Dedifferentiated amniotic fluid mesenchymal stem cell (primary cell): ENCODE measurements around the gene CAMK2B.
"Not testable (repeated sequence)": the region's sequence is repeated elsewhere in the genome, so short reads cannot be mapped to it uniquely, and the experiment has no call there.

ENCODE experiments used
- DNase-seq: peaks from one replicate; pipeline ENCODE4 v3.0.0-alpha.2; 2016; ENCODE audit errors: extremely low spot score

Gene CAMK2B

DNA sequence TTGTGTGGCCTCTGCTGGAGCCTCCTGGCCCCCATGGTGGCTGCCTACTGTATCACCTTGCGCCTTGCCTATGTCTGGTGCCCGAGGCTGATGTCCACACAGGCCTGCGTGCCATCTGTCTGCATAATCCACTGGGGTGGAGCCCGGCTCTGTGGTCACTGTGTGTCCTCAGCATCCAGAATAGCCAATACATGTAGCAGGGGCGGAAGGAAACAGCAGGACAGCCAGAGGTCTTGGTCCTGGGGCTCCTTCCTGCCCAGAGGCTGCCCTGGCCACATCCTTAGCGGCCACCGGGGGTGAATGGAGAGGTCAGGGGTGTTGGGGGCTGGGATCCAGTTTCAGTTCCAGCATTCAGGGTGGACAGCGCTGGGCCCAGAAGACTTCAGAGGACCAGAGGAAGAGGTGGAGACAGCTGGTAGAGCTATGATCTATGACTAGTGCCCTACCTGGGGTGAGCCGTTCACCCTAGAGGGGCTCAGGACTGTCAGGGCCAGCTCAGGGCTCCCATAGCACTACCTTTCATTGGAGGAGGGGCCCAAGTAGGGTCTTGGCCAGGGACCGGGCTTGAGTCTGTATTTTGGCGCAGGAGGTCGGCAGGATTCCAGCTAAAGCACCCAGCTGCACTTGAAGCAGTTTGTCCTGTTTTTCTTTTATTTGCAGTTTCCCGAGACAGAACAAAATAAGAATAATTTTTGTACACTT, 108.7 kb downstream of the CAMK2B start:
- DNase-seq, result no peak

DNA sequence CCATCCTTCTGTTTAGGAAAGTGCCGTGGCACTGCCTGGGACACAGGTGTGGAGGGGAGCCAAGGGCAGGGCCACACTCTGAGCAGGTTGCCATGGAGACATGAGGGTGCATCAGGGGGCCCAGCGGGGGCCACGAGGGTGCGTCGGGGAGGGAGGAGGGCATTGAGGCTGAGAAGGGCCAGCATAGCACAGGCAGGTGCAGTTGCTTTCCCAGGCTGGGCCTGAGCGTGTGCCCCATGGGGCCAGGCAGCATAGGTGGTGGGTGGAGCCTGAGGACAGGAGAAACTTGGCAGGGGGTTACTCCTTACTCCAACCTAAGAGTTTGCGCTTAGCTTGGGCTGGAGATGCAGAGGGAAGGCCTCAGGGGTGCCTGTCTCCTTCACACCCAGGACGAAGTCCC, 109.4 kb downstream of the CAMK2B start:
- DNase-seq, result no peak

DNA sequence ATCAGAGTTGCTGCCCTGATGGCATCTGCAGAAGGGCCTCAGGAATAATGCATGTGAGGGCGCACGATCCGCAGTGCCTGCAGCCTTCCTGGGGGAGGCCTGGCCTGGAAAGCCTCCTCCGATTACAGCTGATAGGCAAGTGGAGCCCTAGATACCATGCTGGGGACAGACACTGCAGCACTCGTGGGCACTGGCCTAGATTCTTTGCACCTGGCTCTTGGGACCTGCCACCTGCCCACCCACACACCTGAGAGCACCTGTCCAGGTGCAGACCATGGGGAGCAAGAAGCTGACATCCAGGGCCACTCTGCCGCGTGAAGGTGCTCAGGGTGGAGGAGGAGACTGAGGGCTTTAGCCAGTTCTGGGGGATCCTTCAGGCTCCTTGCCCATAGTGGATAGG, 109.9 kb downstream of the CAMK2B start:
- no peak for DNase-seq

DNA sequence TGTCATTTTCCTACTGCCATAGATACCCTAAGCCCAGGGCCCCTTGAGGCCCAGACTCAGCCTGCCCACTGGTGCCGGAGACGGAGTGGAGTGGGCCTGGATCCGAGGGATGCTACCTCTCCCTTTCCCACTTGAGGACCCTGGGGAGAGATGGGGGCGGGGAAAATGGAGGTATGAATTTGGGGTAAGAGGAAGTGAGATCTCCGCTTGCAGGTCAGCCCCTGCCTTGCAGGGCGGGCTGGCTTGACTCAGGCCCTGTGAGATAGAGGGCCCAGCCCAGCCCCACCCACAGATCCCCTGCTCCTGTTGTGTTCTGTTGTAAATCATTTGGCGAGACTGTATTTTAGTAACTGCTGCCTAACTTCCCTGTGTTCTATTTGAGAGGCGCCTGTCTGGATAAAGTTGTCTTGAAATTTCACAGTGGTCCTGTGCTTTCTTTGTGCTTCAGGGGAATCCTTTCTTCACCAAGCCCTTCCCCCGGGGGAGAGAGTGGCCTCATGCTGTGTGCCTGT, 111.5 kb downstream of the CAMK2B start:
- no peak for DNase-seq

DNA sequence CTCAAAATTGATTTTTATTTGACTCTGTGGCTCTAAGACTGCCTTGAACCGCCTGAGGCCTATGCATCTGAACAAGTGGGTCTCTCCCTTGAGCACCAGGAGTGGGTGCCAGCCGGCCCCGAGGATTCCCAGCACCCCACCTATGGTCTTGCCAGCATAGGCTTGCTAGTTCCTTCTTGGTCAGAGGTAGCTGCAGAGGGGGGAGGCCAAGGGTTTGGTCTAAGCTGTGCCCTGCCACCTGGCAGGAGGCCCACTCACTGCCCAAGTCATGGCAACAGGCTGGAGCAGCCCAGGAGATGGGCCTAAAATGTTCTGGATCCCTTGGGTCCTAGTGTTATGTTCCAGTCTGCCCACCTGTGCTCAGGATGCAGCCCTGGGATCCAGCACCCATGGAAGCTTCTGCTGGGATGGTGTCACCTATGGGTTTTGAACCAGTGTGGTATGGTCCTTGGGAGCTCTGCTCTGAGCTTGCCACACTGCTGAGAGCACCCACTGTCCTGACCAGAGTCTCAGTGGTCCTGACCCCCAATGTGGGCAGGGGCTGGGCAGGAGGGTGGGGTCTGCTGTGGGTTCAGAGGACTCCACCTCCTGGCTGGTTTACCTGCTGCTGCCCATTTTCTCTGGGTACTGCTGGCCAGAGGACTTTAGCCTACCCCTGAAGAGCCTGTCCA, 112.1 kb downstream of the CAMK2B start:
- DNase-seq, result no peak

DNA sequence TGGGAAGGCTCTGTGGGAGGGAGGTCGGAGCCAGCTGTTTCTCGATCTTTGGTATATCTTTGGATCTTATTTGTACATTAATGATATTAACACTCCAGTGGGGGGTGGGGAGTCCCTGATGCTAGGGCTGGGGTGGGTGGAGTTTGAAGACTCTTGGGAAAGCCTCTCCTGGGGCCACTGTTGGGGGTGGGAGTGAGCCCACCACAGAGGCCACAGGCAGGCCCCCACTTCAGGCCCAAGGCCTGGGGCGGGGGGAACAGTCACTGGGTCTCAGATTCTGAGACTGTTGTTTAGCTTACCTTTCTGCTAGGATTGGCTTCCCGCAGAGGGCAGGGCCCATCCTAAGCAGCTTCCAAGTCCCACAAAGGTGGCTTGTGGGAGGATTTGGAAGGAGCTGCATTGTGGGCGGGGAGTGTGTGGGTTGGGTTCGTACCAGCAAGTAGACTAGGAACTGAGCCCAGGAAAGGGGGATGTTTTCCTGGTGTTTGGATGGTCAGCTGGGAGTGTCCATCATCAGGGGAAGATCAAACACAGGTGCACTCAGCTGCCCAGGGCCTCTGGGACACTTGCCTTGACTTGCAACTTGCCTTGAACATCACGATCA, 112.7 kb downstream of the CAMK2B start:
- no peak for DNase-seq

DNA sequence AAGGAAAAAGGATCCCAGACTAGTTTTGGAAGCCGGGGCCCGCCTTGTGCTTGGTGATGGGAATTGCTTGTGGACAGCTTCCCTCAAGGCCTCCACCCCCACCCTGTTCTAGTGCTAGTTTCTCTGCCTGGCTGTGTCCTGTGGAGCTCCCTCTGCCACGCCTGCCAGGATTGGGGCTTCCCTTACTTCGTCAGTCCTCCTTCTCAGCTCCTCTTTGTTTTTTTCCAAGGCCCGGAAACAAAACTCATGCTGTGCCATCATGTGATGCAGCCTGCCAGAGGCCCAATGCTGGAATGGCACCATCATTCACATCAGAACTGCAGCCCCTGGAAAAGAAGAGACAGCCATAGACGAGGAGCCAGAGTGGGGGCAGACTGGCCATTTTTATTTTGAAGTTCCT, 113.4 kb downstream of the CAMK2B start:
- DNase-seq, result no peak

DNA sequence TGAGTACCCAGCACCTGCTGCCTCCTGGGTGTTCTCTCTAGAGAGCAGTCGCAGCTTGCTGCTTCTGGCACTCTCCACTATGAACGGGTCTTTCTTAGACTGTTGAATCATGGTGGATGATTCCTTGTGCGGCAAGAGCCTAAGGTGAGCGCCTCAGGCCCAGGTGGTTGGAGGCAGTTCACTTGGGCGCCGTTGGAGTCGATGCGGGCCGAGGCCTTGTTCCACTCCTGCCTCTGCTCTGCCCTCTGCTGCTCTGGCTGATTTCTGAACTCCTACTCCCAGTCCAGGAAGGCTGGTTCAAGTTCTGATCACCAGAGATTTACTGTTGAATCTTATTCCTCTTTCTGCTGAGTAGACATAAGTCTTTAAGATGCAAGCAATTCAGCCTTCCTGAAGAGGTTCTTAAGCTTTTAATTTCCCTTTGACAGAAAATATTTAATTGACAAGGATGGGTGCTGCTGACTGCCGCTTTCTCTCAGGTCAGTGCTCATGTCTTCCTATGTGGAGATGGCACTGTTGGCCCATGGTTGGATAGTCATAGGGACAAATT, 114.2 kb downstream of the CAMK2B start:
- no peak for DNase-seq

DNA sequence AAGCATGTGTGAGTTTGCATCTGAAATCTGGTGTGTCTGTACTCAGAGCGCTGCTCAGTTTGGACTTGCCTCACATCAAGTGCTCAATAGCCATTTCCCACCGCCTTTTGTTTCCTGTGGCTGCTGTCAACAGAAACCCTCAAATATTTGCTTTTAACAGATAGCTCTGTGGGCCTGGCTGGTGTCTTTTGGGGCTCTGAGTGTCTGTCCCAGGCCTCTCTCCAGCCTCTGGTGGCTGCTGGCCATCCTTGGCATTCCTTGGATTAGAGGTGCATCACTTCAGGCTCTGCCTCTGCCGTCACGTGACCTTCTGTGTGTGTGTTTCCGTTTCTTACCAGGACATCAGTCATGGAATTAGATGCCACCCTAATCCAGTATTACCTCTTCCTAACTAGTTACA, 115.3 kb downstream of the CAMK2B start:
- no peak for DNase-seq

DNA sequence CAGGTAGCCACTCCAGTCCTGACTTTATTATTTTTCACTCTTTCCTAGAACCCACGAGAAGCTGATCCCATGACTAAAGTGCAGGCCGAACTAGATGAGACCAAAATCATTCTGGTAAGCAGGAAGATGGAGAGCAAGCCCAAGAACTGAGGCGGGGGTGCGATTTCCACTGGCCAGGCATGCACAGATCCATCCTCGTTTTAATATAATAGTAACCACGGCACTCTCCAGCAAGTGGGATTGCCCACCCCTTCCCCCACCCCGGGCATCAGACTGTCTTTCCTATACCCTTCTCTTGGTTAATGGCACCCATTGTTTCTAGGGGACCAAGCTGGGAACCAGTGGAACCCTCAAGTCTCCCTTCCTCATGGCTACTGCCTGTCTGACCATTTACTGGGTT, 117.3 kb downstream of the CAMK2B start:
- DNase-seq, result no peak

DNA sequence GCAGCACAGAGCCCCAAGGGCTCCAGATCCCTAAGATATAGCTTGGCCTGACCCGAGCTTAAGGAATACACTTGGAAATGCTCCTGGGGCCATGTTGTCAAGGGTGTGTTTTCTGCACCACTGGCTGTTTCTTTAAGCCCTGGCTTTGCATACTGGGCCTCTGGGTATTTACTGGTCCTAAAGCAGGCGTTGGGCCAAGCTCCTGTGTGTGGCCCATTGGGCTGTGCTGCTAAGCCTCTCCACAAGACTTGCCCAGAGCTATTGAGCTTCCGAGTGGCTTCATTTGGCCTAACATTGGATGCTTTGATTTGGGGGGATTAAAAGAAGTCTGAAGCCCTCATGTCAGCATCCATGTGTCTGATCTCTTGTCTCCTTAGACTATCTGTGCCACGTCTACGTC, 119.4 kb downstream of the CAMK2B start:
- no peak for DNase-seq

DNA sequence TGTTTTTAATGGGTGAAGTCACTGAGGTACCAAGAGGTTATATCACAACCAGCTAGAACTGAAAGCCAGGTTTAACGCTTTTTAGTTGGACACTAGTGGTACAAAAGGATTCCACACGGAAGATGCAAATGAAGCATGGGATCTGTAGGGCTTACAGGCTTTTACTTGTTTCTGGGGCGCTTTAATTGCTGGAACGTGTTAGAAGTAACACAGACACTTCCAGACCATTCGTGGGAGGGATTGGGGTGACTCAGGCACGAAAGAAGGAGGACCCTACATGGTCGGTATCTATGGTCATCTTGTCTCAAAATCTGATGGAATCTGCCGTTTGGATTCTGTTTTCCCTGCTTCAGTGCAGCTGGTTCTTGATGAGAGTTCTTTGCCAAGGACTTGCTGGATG, 123.6 kb downstream of the CAMK2B start:
- no peak for DNase-seq

DNA sequence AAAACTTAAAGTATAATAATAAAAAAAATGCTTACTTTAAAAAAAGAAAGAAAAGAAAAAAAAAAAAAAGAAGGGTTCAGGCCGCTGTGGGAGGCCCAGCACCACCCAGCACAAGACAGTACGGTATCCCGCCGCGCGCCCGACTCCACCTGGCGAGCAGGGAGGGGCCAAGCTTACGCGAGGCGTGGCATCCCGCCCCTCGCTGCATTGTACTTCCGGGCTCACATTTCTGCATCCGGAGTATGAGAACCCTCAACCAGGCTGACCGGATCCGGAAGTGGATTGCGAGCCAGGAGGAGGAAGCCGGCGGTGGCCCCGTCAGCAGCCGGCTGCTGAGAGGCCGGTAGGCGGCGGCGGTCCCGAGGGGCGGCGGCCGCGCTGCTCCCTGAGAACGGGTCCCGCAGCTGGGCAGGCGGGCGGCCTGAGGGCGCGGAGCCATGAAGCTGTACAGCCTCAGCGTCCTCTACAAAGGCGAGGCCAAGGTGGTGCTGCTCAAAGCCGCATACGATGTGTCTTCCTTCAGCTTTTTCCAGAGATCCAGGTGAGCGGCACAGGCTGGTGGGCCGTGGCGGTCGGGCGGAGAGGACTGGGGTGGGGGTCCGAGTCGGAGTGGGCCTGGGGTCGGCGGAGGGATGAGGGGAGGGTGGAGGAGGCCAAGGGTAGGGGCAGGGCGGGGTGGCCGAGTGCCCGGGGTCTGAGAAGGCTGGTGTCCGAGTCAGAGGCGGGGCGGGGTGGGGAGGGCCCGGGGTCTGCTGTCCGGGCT, 124.5 kb downstream of the CAMK2B start, which contains the start of gene YKT6:
Gene YKT6 (plus strand): TSS at position 280 of the 763 bp plus-strand sequence. CDS start 158 bp downstream, at position 438.
- peak; percentile 97 for DNase-seq

DNA sequence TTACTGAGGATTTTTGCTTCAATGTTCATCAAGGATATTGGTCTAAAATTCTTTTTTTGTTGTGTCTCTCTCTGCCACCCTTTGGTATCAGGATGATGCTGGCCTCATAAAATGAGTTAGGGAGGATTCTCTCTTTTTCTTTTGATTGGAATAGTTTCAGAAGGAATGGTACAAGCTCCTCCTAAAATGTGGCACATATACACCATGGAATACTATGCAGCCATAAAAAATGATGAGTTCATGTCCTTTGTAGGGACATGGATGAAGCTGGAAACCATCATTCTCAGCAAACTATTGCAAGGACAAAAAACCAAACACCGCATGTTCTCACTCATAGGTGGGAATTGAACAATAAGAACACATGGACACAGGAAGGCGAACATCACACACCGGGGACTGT, 125.2 kb downstream of the CAMK2B start:
- not testable (repeated sequence) for DNase-seq

DNA sequence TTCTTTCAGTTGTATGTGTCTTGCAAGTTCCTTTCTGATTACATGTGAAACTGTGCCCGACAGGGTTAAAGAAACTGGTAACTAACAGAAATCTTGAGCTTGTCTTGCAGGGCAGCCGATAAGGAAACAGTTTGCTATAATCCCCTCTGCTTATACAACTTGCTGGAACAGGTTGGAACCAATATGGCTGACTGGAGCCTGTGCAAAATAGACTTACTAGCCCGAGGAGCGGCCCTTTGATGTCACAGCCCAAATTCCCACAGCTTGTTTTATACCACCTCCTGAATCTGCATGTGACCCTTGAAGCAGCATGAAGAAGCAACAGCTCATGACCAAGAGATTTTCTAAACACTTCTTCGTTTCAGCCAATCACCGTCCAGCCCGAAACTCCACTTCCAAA, 127.9 kb downstream of the CAMK2B start:
- DNase-seq, result no peak

DNA sequence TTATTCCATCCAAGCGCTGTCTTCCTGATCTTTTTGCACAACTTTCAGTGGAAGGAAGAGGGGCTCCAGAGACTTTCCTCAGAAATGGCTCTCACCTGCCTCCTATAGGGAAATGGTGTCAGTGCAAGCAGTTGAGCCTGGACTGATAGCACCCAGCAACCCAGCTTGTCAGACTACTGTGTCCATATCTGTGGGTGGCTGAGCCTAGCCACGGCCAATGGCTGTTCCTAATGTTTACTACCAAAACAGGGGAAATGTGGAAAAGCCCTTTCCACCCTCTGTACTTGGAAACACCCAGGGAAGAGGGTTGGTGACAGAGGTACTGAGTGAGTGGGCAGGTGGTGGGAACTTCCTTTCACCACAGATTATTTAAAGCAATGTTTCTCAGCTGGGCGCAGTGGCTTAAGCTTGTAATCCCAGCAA, 128.9 kb downstream of the CAMK2B start:
- peak; percentile 53 for DNase-seq

DNA sequence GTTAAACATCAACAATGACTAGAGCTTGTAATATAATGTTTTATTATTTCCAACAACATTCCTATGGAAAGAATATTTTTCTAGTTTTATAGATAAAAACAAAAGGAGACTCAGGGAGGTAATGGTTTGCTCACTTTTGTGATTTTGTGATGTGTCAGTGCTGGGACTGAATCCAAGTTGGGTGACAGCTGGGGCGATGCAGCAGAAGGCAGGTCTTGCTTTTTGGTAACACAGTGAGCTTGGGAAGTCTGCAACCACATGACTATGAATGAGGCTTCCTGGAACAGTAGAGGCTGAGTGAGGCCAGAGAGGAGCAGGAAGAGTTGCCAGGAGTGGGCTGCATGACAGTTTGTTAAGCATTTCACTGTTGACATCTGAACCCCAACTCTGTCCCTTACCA, 129.5 kb downstream of the CAMK2B start:
- DNase-seq, result no peak

DNA sequence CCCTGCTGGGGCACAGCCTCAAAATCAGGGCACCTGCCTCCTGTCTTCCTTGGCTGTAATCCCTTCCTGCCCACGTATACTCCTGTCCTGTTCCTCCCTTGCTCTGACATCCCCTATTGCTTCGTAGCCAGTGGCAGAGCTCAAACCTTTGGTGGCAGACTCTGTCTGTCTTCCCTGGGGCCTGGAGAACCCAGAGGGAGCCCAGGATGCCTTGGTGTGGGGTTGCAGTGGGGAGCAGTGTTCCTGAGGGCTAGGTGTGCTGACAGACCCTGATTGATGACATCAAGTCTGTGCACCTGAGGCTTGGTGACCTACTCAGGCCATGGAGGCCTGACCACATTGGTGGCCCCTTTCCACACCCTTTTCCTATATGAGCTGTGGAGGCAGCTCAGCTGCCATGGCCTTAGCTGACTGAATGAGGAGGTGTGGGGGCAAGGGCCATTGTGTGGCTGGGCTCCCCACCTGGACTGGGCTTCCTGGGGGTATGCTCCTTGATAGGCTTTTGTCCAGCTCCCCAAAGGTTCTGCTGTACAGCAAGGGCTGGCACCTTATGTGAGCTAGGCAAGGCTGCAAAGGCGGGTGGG, 130.7 kb downstream of the CAMK2B start:
- no peak for DNase-seq

DNA sequence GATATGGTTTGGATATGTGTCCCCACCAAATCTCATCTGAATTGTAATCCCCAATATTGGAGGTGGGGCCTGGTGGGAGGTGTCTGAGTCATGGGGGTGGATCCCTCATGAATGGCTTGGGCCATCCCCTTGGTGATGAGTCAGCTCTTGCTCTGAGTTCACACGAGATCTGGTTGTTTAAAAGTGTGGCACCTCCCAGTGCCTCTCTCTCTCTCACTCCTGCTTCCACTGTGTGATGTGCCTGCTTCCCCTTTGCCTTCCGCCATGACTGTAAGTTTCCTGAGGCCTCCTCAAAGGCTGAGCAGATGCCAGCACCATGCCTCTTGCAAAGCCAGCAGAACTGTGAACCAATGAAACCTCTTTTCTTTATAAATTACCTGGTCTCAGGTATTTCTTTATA, 131.3 kb downstream of the CAMK2B start:
- no peak for DNase-seq

DNA sequence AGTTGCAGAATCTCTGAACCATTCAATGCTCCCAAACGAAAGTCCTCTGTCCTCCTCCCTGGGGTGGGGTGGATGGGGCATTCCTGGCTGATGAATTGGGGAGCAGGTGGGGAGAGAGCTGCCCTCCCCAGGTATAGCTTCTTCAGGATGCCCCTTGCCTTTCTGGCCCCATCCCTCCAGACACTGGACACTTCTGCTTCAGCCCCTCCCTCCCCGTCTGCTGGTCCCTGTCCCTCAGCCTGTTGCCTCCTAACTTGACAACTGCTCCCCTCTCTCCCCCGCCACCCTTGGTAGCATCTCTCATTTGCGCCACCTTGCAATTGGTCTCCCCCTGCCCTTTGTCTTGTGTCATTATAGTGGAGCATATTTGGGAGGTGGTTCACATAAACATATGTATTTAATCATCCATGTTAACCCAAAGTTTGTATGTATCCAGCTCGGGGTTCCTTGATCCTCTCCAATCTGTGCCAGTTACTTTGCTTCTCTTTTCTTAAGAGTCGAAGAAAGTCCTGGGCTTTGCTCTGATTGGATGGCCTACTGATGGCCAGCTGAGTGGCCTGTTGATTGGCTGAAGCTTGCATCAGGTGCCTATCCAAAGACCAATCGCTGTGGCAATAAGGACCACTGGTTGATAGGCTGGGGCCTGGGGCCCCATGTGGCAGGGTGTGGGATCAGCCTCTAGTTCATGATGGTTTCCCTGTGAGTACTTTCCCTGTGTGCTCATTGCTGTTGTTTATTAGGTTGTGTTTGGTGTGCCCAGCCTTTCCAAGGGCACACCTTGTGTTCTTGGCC, 132.2 kb downstream of the CAMK2B start:
- no peak for DNase-seq

DNA sequence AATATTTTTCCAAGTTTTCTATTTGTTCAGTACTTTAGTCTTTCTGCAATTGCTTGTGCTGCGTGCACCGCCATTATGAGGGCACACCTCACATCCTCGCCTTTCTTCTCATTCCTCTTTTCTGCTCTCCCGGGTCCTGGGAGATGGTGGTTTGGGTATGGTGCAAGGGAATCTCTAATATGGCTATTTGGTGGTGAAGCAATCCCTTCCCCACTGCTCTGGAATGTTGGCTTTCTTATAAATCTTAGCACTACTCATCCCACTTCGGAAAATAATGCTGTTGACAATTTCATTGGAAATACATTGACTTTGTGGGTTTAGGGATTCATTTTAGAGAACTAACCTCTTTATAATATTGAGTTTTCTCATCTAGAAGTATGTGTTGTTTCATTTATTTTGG, 134.2 kb downstream of the CAMK2B start:
- DNase-seq, result no peak
